Endothelial cell of umbilical vein (primary cell): ENCODE data around the gene TMPRSS9. TPM values are rescaled to one million over a fixed set of nuclear protein-coding genes. Genes with fewer than 3 reads are reported as not detected.

Experiments used
- BruUV-seq: library from RNA; stranded (reverse); fragments of 400-500 nt; replicated peaks from 2 replicates; lab custom pipeline; 2021; lab: Mats Ljungman, UMichigan
- CTCF ChIA-PET: fragments of 300-600, 350-600 bp; sonication (Branson Sonifier 250); formaldehyde crosslinking; loops from one replicate; lab custom pipeline; 2021; ENCODE audit warnings: antibody characterized with exemption, inconsistent platforms; lab: Charles Lee
- POLR2A ChIA-PET: fragments of 300-600, 350-600 bp; sonication (Branson Sonifier 250); formaldehyde crosslinking; loops from one replicate; lab custom pipeline; 2021; ENCODE audit warnings: antibody characterized with exemption, inconsistent platforms; lab: Charles Lee
- DNase-seq: peaks from one replicate; pipeline ENCODE4 v3.0.0-alpha.2; 2011; ENCODE audit warnings: low read depth, low spot score
- FAIRE-seq: peaks from 2 replicates; lab custom pipeline; 2011; peaks lifted over from hg19 to GRCh38; lab: Jason Lieb, UNC
- H2AFZ ChIP-seq: 2 replicates; pipeline ENCODE4 v1.6.0; 2012; ENCODE audit warnings: low read depth, low read length, control low read depth, inconsistent platforms
- H3K27ac ChIP-seq: 2 replicates; pipeline ENCODE4 v1.5.1; 2011; ENCODE audit warnings: low read depth, mild to moderate bottlenecking, control low read depth, low read length, moderate library complexity; ENCODE audit not compliant: insufficient read depth
- H3K27me3 ChIP-seq, 2 experiments: 2 replicates each; pipeline versions ENCODE4 v1.6.0 to v1.6.1; 2011; ENCODE audit warnings: low read length in 2 of 2, mixed read lengths in 1 of 2; ENCODE audit not compliant: control insufficient read depth in 2 of 2, insufficient read depth in 2 of 2
- H3K36me3 ChIP-seq, 2 experiments: 2 replicates in 1 of 2; 3 replicates in 1 of 2; pipeline ENCODE4 v1.5.1; 2011; ENCODE audit warnings: low read length in 2 of 2, mild to moderate bottlenecking in 1 of 2, moderate library complexity in 1 of 2; ENCODE audit not compliant: control insufficient read depth in 2 of 2, insufficient read depth in 2 of 2; ENCODE audit errors: extremely low read depth in 1 of 2
- H3K4me1 ChIP-seq: 3 replicates; pipeline ENCODE4 v1.5.1; 2011; ENCODE audit warnings: mild to moderate bottlenecking, low read length; ENCODE audit not compliant: control insufficient read depth, insufficient read depth; ENCODE audit errors: extremely low read depth
- H3K4me2 ChIP-seq: 2 replicates; pipeline ENCODE4 v1.6.1; 2011; ENCODE audit warnings: low read length, control low read depth, mixed read lengths; ENCODE audit not compliant: insufficient read depth
- H3K4me3 ChIP-seq, 3 experiments: fragments of 200-600 bp in 1 of 3; sonication (generic), shearing (Covaris generic) in 1 of 3; replicated peaks in 1 of 3; 2 replicates each; pipeline ENCODE4 v1.5.1; 2011 to 2016; ENCODE audit warnings: control low read depth in 3 of 3, low read length in 3 of 3, mild to moderate bottlenecking in 2 of 3, inconsistent platforms in 1 of 3, low read depth in 1 of 3, moderate library complexity in 1 of 3; ENCODE audit not compliant: insufficient read depth in 1 of 3
- H3K79me2 ChIP-seq: 2 replicates; pipeline ENCODE4 v1.6.0; 2012; ENCODE audit warnings: low read length, inconsistent platforms; ENCODE audit not compliant: control insufficient read depth, insufficient read depth
- H3K9ac ChIP-seq: replicated peaks from 2 replicates; pipeline ENCODE3; 2011; ENCODE audit warnings: low read length, control low read depth; ENCODE audit not compliant: insufficient read depth; ENCODE audit errors: extremely low read depth
- H3K9me1 ChIP-seq: replicated peaks from 3 replicates; pipeline ENCODE4 v1.6.0; 2011; ENCODE audit warnings: mild to moderate bottlenecking, low read length; ENCODE audit not compliant: control insufficient read depth, insufficient read depth; ENCODE audit errors: extremely low read depth
- H3K9me3 ChIP-seq: replicated peaks from 2 replicates; pipeline ENCODE4 v1.5.1; 2012; ENCODE audit warnings: low read length, inconsistent platforms; ENCODE audit not compliant: control insufficient read depth, insufficient read depth
- H4K20me1 ChIP-seq: replicated peaks from 2 replicates; pipeline ENCODE3; 2011; ENCODE audit warnings: mild to moderate bottlenecking, low read length; ENCODE audit not compliant: control insufficient read depth, insufficient read depth; ENCODE audit errors: extremely low read depth
- EZH2 ChIP-seq: IDR thresholded peaks from 2 replicates; pipeline ENCODE4 v1.6.1; 2012; ENCODE audit warnings: borderline replicate concordance, low read depth, mild to moderate bottlenecking, moderate library complexity, low read length, inconsistent platforms; ENCODE audit not compliant: severe bottlenecking
- FOS ChIP-seq: IDR thresholded peaks from 2 replicates; pipeline ENCODE4 v1.6.1; 2011; ENCODE audit warnings: mild to moderate bottlenecking, low read length, moderate library complexity, borderline replicate concordance; ENCODE audit not compliant: insufficient read depth
- GATA2 ChIP-seq: IDR thresholded peaks from 2 replicates; pipeline ENCODE4 v1.7.0; 2011; ENCODE audit warnings: low read depth, mild to moderate bottlenecking, moderate library complexity, mixed read lengths, low read length; ENCODE audit not compliant: insufficient read length, insufficient read depth
- JUN ChIP-seq: IDR thresholded peaks from 2 replicates; pipeline ENCODE4 v1.6.1; 2011; ENCODE audit warnings: borderline replicate concordance, low read depth; ENCODE audit not compliant: insufficient read length, insufficient read depth
- MAX ChIP-seq: IDR thresholded peaks from 2 replicates; pipeline ENCODE4 v1.6.1; 2011; ENCODE audit not compliant: insufficient read depth, insufficient read length
- MYC ChIP-seq: IDR thresholded peaks from one replicate; pipeline ENCODE4 v1.6.1; 2011; ENCODE audit warnings: mild to moderate bottlenecking, low read depth, low read length
- POLR2A ChIP-seq: IDR thresholded peaks from 2 replicates; pipeline ENCODE4 v1.6.1; 2012; ENCODE audit warnings: low read depth, mild to moderate bottlenecking, control low read depth, low read length
- POLR2AphosphoS5 ChIP-seq: IDR thresholded peaks from 2 replicates; pipeline ENCODE4 v1.6.1; 2012; ENCODE audit warnings: low read depth, mild to moderate bottlenecking, control low read depth, low read length, moderate library complexity; ENCODE audit not compliant: insufficient read depth
- dilution Hi-C: fragments of 300-500 bp; cut with MboI; formaldehyde crosslinking; loops from one replicate; pipeline ENCODE4 v1.15.0; 2019; ENCODE audit warnings: low sequenced_read_pairs; ENCODE audit not compliant: extremely low pct_ligation_motif_present
- intact Hi-C: fragments of 100-400 bp; cut with micrococcal nuclease; formaldehyde crosslinking; loops from one replicate; pipeline ENCODE4 v1.10.0; 2022
- polyA plus RNA-seq, 4 experiments: library from polyadenylated mRNA; depleted of rRNA in 3 of 4; stranded (reverse) in 3 of 4; unstranded in 1 of 4; fragments of >200 nt; gene quantifications; 2 replicates each; pipeline versions ENCODE4 v1.2.1 to v1.2.3, GENCODE V29; 2011 to 2012; ENCODE audit warnings: missing spikeins in 1 of 4
- total RNA-seq: library from RNA; stranded (reverse); gene quantifications from 2 replicates; pipeline ENCODE4 v1.2.3, GENCODE V29; 2021
- TF ChIP-seq, protein P1 (sequence below), 2 donors: IDR thresholded peaks; 1 replicate in 1 of 2; 2 replicates in 1 of 2; pipeline ENCODE4 v1.5.1; 2011; ENCODE audit warnings: low read length in 2 of 2, mild to moderate bottlenecking in 2 of 2, moderate library complexity in 2 of 2, control low read depth in 1 of 2, inconsistent platforms in 1 of 2, low read depth in 1 of 2; ENCODE audit not compliant: insufficient read depth in 1 of 2; ENCODE audit errors: extremely low read depth in 1 of 2

Gene TMPRSS9
- total and polyA plus RNA-seq, 2 donors (not counting 3 experiments of a cell fraction or from before 2014, with no cell fraction given) = not detected

- H3K79me2 ChIP-seq = no peaks in the 10 kb centered on the region
- no peak for FAIRE-seq
- intact Hi-C loops (no loop called here), dilution Hi-C loops (no loop called here)
- no peaks in the 10 kb centered on the region for H3K27me3 ChIP-seq
- H3K4me3 ChIP-seq = no peak overlapping the region
- POLR2A ChIA-PET = no interaction called here
- no peak overlapping the region for H3K27ac ChIP-seq
- H3K9me1 ChIP-seq = no peaks in the 10 kb centered on the region
- peaks cover 0 to 17% of the 10 kb centered on the region in 2 experiments for H3K36me3 ChIP-seq
- no peak overlapping the region for H2AFZ ChIP-seq
- CTCF ChIA-PET = no interaction called here
- H3K4me2 ChIP-seq = no peak overlapping the region
- no peak overlapping the region for H3K9ac ChIP-seq
- TSS peak; percentile 19 for BruUV-seq
- no peaks in the 10 kb centered on the region for H3K9me3 ChIP-seq
- no peaks in the 10 kb centered on the region for H4K20me1 ChIP-seq
- TF ChIP-seq, protein P1, sequence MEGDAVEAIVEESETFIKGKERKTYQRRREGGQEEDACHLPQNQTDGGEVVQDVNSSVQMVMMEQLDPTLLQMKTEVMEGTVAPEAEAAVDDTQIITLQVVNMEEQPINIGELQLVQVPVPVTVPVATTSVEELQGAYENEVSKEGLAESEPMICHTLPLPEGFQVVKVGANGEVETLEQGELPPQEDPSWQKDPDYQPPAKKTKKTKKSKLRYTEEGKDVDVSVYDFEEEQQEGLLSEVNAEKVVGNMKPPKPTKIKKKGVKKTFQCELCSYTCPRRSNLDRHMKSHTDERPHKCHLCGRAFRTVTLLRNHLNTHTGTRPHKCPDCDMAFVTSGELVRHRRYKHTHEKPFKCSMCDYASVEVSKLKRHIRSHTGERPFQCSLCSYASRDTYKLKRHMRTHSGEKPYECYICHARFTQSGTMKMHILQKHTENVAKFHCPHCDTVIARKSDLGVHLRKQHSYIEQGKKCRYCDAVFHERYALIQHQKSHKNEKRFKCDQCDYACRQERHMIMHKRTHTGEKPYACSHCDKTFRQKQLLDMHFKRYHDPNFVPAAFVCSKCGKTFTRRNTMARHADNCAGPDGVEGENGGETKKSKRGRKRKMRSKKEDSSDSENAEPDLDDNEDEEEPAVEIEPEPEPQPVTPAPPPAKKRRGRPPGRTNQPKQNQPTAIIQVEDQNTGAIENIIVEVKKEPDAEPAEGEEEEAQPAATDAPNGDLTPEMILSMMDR (IDR thresholded peaks at IDR 0.05; ENCODE audit: extremely low read depth in 1 of 2, insufficient read depth in 1 of 2, low read depth in 1 of 2, low read length in 2 of 2) = no peak
- TF ChIP-seq GATA2 (no peak), MAX (no peak), EZH2 (no peak), MYC (no peak), JUN (no peak), POLR2AphosphoS5 (no peak), POLR2A (no peak), FOS (no peak)
- no peak for DNase-seq
- H3K4me1 ChIP-seq = no peaks in the 10 kb centered on the region
These were observed 6.7 kb upstream of the TMPRSS9 start for GRCh38 chr19:2353159-2353886.
